Tibial artery (tissue), 4 donors: ENCODE measurements around the gene GALNTL6.

Experiments used
- DNase-seq, 2 donors: peaks; one replicate each; pipeline ENCODE4 v3.0.0-alpha.2; 2019
- H3K27ac ChIP-seq, 2 donors: fragments of 200-600 bp; sonication (generic) in 1 of 2; 1 replicate in 1 of 2; 2 replicates in 1 of 2; pipeline ENCODE4 v1.5.1; 2018 to 2019; ENCODE audit warnings: mild to moderate bottlenecking in 1 of 2
- H3K27me3 ChIP-seq, 2 donors: fragments of 200-600 bp; sonication (generic) in 1 of 2; one replicate each; pipeline versions ENCODE4 v1.5.1 to v1.6.0; 2016 to 2019
- H3K36me3 ChIP-seq, 3 donors: fragments of 200-600 bp; sonication (generic) in 2 of 3; one replicate each; pipeline ENCODE4 v1.5.1; 2016 to 2019; ENCODE audit warnings: mild to moderate bottlenecking in 2 of 3
- H3K4me1 ChIP-seq, 4 donors: fragments of 200-600 bp; sonication (generic) in 2 of 4; 1 replicate in 3 of 4; 2 replicates in 1 of 4; pipeline ENCODE4 v1.5.1; 2016 to 2019
- H3K4me3 ChIP-seq, 2 donors: fragments of 200-600 bp; sonication (generic) in 1 of 2; 1 replicate in 1 of 2; 2 replicates in 1 of 2; pipeline ENCODE4 v1.5.1; 2018 to 2019; ENCODE audit warnings: mild to moderate bottlenecking in 2 of 2
- H3K9me3 ChIP-seq, 3 donors: fragments of 200-600 bp; sonication (generic) in 1 of 3; one replicate each; pipeline ENCODE4 v1.5.1; 2016 to 2019
- CTCF ChIP-seq, 2 experiments: fragments of 200-600 bp in 1 of 2; fragments of 450-650 bp in 1 of 2; IDR thresholded peaks; one replicate each; pipeline ENCODE4 v1.5.1; 2017 to 2019; ENCODE audit warnings: antibody characterized with exemption in 2 of 2, mild to moderate bottlenecking in 1 of 2, moderate library complexity in 1 of 2
- intact Hi-C: fragments of 100-400 bp; cut with DNase I; formaldehyde crosslinking; loops from one replicate; pipeline ENCODE4 v1.15.0; 2023; ENCODE audit warnings: low total_unique reads

GALNTL6 gene

GRCh38 chr4:172554588-172554987 lies 741.4 kb downstream of the GALNTL6 start:
- no peaks in the 10 kb centered on the region for H3K36me3 ChIP-seq
- no peak for TF ChIP-seq CTCF (IDR thresholded peaks at IDR 0.05)
- no peak for DNase-seq
- no peak overlapping the region for H3K4me3 ChIP-seq
- no peaks in the 10 kb centered on the region for H3K27me3 ChIP-seq
- H3K27ac ChIP-seq = no peak overlapping the region
- no peaks in the 10 kb centered on the region for H3K4me1 ChIP-seq
- intact Hi-C loops = no loop called here
- no peaks in the 10 kb centered on the region for H3K9me3 ChIP-seq

GRCh38 chr4:172555725-172556124 lies 742.5 kb downstream of the GALNTL6 start:
- intact Hi-C loops = no loop called here

GRCh38 chr4:172573899-172574298 lies 760.7 kb downstream of the GALNTL6 start:
- TF ChIP-seq CTCF (IDR thresholded peaks at IDR 0.05) = no peak
- Histone ChIP-seq H3K4me1 (no peaks in the 10 kb centered on the region), H3K9me3 (no peaks in the 10 kb centered on the region), H3K27ac (no peak overlapping the region), H3K27me3 (no peaks in the 10 kb centered on the region), H3K4me3 (no peak overlapping the region), H3K36me3 (no peaks in the 10 kb centered on the region)
- intact Hi-C loops = no loop called here
- no peak for DNase-seq

More at GRCh38 chr4:172555725-172556124, 742.5 kb downstream of the GALNTL6 start:
- Histone ChIP-seq H3K36me3 (no peaks in the 10 kb centered on the region), H3K27ac (no peak overlapping the region), H3K27me3 (no peaks in the 10 kb centered on the region), H3K4me3 (no peak overlapping the region), H3K9me3 (no peaks in the 10 kb centered on the region), H3K4me1 (no peaks in the 10 kb centered on the region)
- TF ChIP-seq CTCF (IDR thresholded peaks at IDR 0.05) = no peak
- no peak for DNase-seq

- no peaks in the 10 kb centered on the region for H3K27me3 ChIP-seq
- intact Hi-C loops = no loop called here
- H3K4me1 ChIP-seq = no peaks in the 10 kb centered on the region
- H3K36me3 ChIP-seq = no peaks in the 10 kb centered on the region
- no peaks in the 10 kb centered on the region for H3K9me3 ChIP-seq
- TF ChIP-seq CTCF (IDR thresholded peaks at IDR 0.05) = no peak
- no peak for DNase-seq
- H3K4me3 ChIP-seq = no peak overlapping the region
- no peak overlapping the region for H3K27ac ChIP-seq
These were observed 765.5 kb downstream of the GALNTL6 start for GRCh38 chr4:172578712-172579111.

- H3K36me3 ChIP-seq = no peaks in the 10 kb centered on the region
- no peak overlapping the region for H3K4me3 ChIP-seq
- no peak for TF ChIP-seq CTCF (IDR thresholded peaks at IDR 0.05)
- no peaks in the 10 kb centered on the region for H3K27me3 ChIP-seq
- no peak overlapping the region for H3K27ac ChIP-seq
- no peak for DNase-seq
- intact Hi-C loops = no loop called here
- no peaks in the 10 kb centered on the region for H3K9me3 ChIP-seq
- no peaks in the 10 kb centered on the region for H3K4me1 ChIP-seq
These were observed 771.6 kb downstream of the GALNTL6 start for GRCh38 chr4:172584816-172585215.

GRCh38 chr4:172596206-172596605 lies 783.0 kb downstream of the GALNTL6 start:
- no peak overlapping the region for H3K27ac ChIP-seq
- TF ChIP-seq CTCF (IDR thresholded peaks at IDR 0.05) = no peak
- H3K4me3 ChIP-seq = no peak overlapping the region
- no peaks in the 10 kb centered on the region for H3K4me1 ChIP-seq
- H3K36me3 ChIP-seq = no peaks in the 10 kb centered on the region
- no peaks in the 10 kb centered on the region for H3K9me3 ChIP-seq
- no peaks in the 10 kb centered on the region for H3K27me3 ChIP-seq
- no peak for DNase-seq
- intact Hi-C loops = no loop called here
